ENCODE measurements around the gene COMP. TPM values are rescaled to one million over a fixed set of nuclear protein-coding genes. Genes with fewer than 3 reads are reported as not detected.

The COMP gene
- total and polyA plus RNA-seq, 2 donors (not counting 1 experiment from before 2014, with no cell fraction given), result not detected

- Histone ChIP-seq H3K9me3 (ENCODE audit: control extremely low read depth in 1 of 3, control insufficient read depth in 2 of 3, insufficient read depth in 1 of 3, low read length in 2 of 3) (no peaks in the 10 kb centered on the region), H3K27ac (ENCODE audit: low read length in 2 of 2) (no peak overlapping the region), H4K20me1 (ENCODE audit: control insufficient read depth, insufficient read depth, low read length, poor library complexity, severe bottlenecking) (no peaks in the 10 kb centered on the region), H3K27me3 (replicated peaks in 1 of 4; ENCODE audit: control extremely low read depth in 1 of 4, control insufficient read depth in 3 of 4, insufficient read depth in 4 of 4, low read length in 3 of 4) (peaks cover 0 to 7% (median 0%) of the 10 kb centered on the region in 4 experiments), H3K4me3 (ENCODE audit: control extremely low read depth in 1 of 5, extremely low read depth in 1 of 5, insufficient read depth in 1 of 5, low read depth in 2 of 5, low read length in 4 of 5) (no peak overlapping the region), H3K79me2 (ENCODE audit: control insufficient read depth, insufficient read depth, low read length) (no peaks in the 10 kb centered on the region), H3K36me3 (replicated peaks in 1 of 2; ENCODE audit: control extremely low read depth in 1 of 2, control insufficient read depth in 1 of 2, extremely low read depth in 1 of 2, insufficient read depth in 2 of 2, low read length in 1 of 2) (no peaks in the 10 kb centered on the region), H3K9ac (ENCODE audit: low read length) (no peak overlapping the region), H3K4me2 (replicated peaks; ENCODE audit: low read depth, low read length, poor library complexity, severe bottlenecking) (peak overlapping the region; percentile 25), H2AFZ (ENCODE audit: insufficient read depth, low read depth, low read length, poor library complexity, severe bottlenecking) (peak overlapping the region; percentile 58), H3K4me1 (ENCODE audit: control insufficient read depth in 2 of 2, insufficient read depth in 2 of 2, low read length in 2 of 2) (no peaks in the 10 kb centered on the region)
- ChIA-PET POLR2A (no interaction called here), CTCF (no interaction called here)
- TF ChIP-seq EZH2 (IDR thresholded peaks at IDR 0.05; ENCODE audit: borderline replicate concordance, insufficient read depth, low read depth, low read length, poor library complexity, severe bottlenecking) (no peak), CTCF (IDR thresholded peaks at IDR 0.05) (no peak)
- Mint-ChIP-seq H3K4me1 (peaks cover 3% of the 10 kb centered on the region), H3K9me3 (ENCODE audit: insufficient read depth) (no peaks in the 10 kb centered on the region), H3K27me3 (peaks cover 9% of the 10 kb centered on the region), H3K4me3 (no peak overlapping the region), H3K27ac (no peak overlapping the region)
- DNase-seq (no peak), ATAC-seq (ENCODE audit: low read depth) (no peak)
- intact Hi-C loops (cut with micrococcal nuclease), result no loop called here
- 48% methylated on average over 13 of the region's 14 CpGs for WGBS (ENCODE audit: insufficient coverage)
Measured at GRCh38 chr19:18809149-18809868, 18.2 kb upstream of the COMP start.

GRCh38 chr19:18807861-18808331, 16.8 kb upstream of the COMP start:
- no peak for DNase-seq
- whole genome bisulfite sequencing (ENCODE audit: insufficient coverage), result 91% methylated on average over 18 of the region's 19 CpGs
- peaks cover 3% of the 10 kb centered on the region for H3K4me1 Mint-ChIP-seq
- Histone ChIP-seq H4K20me1 (ENCODE audit: control insufficient read depth, insufficient read depth, low read length, poor library complexity, severe bottlenecking) (no peaks in the 10 kb centered on the region), H3K4me2 (replicated peaks; ENCODE audit: low read depth, low read length, poor library complexity, severe bottlenecking) (no peak overlapping the region), H3K9me3 (ENCODE audit: control extremely low read depth in 1 of 3, control insufficient read depth in 2 of 3, insufficient read depth in 1 of 3, low read length in 2 of 3) (peaks cover 0 to 8% (median 0%) of the 10 kb centered on the region in 3 donors), H3K36me3 (replicated peaks in 1 of 2; ENCODE audit: control extremely low read depth in 1 of 2, control insufficient read depth in 1 of 2, extremely low read depth in 1 of 2, insufficient read depth in 2 of 2, low read length in 1 of 2) (no peaks in the 10 kb centered on the region), H3K79me2 (ENCODE audit: control insufficient read depth, insufficient read depth, low read length) (no peaks in the 10 kb centered on the region), H3K27me3 (replicated peaks in 1 of 4; ENCODE audit: control extremely low read depth in 1 of 4, control insufficient read depth in 3 of 4, insufficient read depth in 4 of 4, low read length in 3 of 4) (peaks cover 0 to 12% (median 0%) of the 10 kb centered on the region in 4 experiments), H2AFZ (ENCODE audit: insufficient read depth, low read depth, low read length, poor library complexity, severe bottlenecking) (no peak overlapping the region), H3K27ac (ENCODE audit: low read length in 2 of 2) (no peak overlapping the region), H3K9ac (ENCODE audit: low read length) (no peak overlapping the region), H3K4me1 (ENCODE audit: control insufficient read depth in 2 of 2, insufficient read depth in 2 of 2, low read length in 2 of 2) (no peaks in the 10 kb centered on the region), H3K4me3 (ENCODE audit: control extremely low read depth in 1 of 5, extremely low read depth in 1 of 5, insufficient read depth in 1 of 5, low read depth in 2 of 5, low read length in 4 of 5) (no peak overlapping the region)
- peaks cover 11% of the 10 kb centered on the region for H3K27me3 Mint-ChIP-seq
- CTCF ChIA-PET, result no interaction called here
- no peak overlapping the region for H3K4me3 Mint-ChIP-seq
- no peak for TF ChIP-seq CTCF (IDR thresholded peaks at IDR 0.05)
- TF ChIP-seq EZH2 (IDR thresholded peaks at IDR 0.05; ENCODE audit: borderline replicate concordance, insufficient read depth, low read depth, low read length, poor library complexity, severe bottlenecking), result no peak
- intact Hi-C loops (cut with micrococcal nuclease), result no loop called here
- H3K9me3 Mint-ChIP-seq (ENCODE audit: insufficient read depth), result no peaks in the 10 kb centered on the region
- POLR2A ChIA-PET, result no interaction called here
- no peak for ATAC-seq (ENCODE audit: low read depth)
- no peak overlapping the region for H3K27ac Mint-ChIP-seq

Data from B cell (primary cell).